ENCODE data around the gene ESCO1.

ESCO1 gene

DNA sequence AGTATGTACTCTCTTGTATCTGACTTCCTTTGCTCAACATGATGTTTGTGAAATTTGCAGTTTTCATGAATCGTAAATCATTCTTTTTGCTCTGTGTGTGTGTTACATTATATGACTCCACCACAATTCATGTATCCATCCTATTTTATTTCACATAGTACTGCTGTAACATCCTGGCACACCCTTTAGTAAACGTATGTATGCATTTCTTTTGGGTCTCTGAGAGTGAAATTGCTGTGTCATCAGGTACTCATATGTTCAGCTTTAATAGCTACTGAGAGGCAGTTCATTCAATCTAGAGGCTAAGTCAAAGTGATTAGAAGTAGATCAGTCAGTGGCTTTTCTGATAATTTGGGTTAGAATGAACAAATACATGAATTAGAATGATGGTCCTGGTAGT lies 118.8 kb downstream of the ESCO1 start:
- Histone ChIP-seq H3K9me2 (ENCODE audit: low read depth, low read length) (no peaks in the 10 kb centered on the region), H3K27me3 (ENCODE audit: insufficient read depth, low read length) (no peaks in the 10 kb centered on the region), H3K4me1 (ENCODE audit: insufficient read depth, low read length, severe bottlenecking) (peaks cover 3% of the 10 kb centered on the region), H3K4me3 (ENCODE audit: low read depth, low read length, poor library complexity, severe bottlenecking) (no peak overlapping the region), H3F3A (ENCODE audit: insufficient read depth, low read length) (no peaks in the 10 kb centered on the region), H3K4me2 (ENCODE audit: low read length) (no peak overlapping the region), H3K9me3 (ENCODE audit: low read length) (no peaks in the 10 kb centered on the region), H3K27ac (ENCODE audit: low read depth, low read length, poor library complexity, severe bottlenecking) (no peak overlapping the region), H3K9ac (ENCODE audit: low read length) (no peak overlapping the region), H2AFZ (ENCODE audit: low read length) (no peak overlapping the region), H3K36me3 (ENCODE audit: insufficient read depth, low read length) (no peaks in the 10 kb centered on the region), H3K79me2 (ENCODE audit: insufficient read depth, low read length) (no peaks in the 10 kb centered on the region), H4K20me1 (ENCODE audit: insufficient read depth, low read length) (no peaks in the 10 kb centered on the region)
- TF ChIP-seq, protein P1, sequence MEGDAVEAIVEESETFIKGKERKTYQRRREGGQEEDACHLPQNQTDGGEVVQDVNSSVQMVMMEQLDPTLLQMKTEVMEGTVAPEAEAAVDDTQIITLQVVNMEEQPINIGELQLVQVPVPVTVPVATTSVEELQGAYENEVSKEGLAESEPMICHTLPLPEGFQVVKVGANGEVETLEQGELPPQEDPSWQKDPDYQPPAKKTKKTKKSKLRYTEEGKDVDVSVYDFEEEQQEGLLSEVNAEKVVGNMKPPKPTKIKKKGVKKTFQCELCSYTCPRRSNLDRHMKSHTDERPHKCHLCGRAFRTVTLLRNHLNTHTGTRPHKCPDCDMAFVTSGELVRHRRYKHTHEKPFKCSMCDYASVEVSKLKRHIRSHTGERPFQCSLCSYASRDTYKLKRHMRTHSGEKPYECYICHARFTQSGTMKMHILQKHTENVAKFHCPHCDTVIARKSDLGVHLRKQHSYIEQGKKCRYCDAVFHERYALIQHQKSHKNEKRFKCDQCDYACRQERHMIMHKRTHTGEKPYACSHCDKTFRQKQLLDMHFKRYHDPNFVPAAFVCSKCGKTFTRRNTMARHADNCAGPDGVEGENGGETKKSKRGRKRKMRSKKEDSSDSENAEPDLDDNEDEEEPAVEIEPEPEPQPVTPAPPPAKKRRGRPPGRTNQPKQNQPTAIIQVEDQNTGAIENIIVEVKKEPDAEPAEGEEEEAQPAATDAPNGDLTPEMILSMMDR (IDR thresholded peaks at IDR 0.05; ENCODE audit: low read length): no peak
- no peak for TF ChIP-seq EZH2 (IDR thresholded peaks at IDR 0.05; ENCODE audit: borderline replicate concordance, low read length)

DNA sequence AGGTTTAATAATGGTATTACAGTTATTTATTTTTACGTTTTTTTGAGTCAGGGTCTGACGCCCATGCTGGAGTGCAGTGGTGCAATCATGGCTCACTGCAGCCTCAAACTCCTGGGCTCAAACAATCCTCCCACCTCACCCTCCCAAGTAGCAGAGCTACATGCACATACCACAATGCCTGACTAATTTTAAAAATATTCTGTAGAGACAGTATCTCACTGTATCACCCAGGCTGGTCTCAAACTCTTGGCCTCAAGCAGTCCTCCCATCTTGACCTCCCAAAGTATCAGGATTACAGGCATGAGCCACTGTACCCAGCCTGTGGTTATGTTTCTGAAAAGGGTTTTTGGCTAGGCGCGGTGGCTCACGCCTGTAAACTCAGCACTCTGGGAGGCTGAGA lies 120.8 kb downstream of the ESCO1 start:
- H3K4me2 ChIP-seq (ENCODE audit: low read length): no peak overlapping the region
- no peak for TF ChIP-seq EZH2 (IDR thresholded peaks at IDR 0.05; ENCODE audit: borderline replicate concordance, low read length)
- TF ChIP-seq, protein P1 (IDR thresholded peaks at IDR 0.05; ENCODE audit: low read length): no peak
- no peaks in the 10 kb centered on the region for H3F3A ChIP-seq (ENCODE audit: insufficient read depth, low read length)
- no peak overlapping the region for H3K9ac ChIP-seq (ENCODE audit: low read length)
- no peaks in the 10 kb centered on the region for H3K79me2 ChIP-seq (ENCODE audit: insufficient read depth, low read length)
- H3K36me3 ChIP-seq (ENCODE audit: insufficient read depth, low read length): no peaks in the 10 kb centered on the region
- no peaks in the 10 kb centered on the region for H4K20me1 ChIP-seq (ENCODE audit: insufficient read depth, low read length)
- no peak overlapping the region for H2AFZ ChIP-seq (ENCODE audit: low read length)
- no peaks in the 10 kb centered on the region for H3K9me3 ChIP-seq (ENCODE audit: low read length)
- no peaks in the 10 kb centered on the region for H3K9me2 ChIP-seq (ENCODE audit: low read depth, low read length)
- no peak overlapping the region for H3K27ac ChIP-seq (ENCODE audit: low read depth, low read length, poor library complexity, severe bottlenecking)
- H3K4me1 ChIP-seq (ENCODE audit: insufficient read depth, low read length, severe bottlenecking): no peaks in the 10 kb centered on the region
- no peaks in the 10 kb centered on the region for H3K27me3 ChIP-seq (ENCODE audit: insufficient read depth, low read length)
- H3K4me3 ChIP-seq (ENCODE audit: low read depth, low read length, poor library complexity, severe bottlenecking): no peak overlapping the region
